Measurements from ENCODE around the gene LRRC26. TPM values are rescaled to one million over a fixed set of nuclear protein-coding genes. Genes with fewer than 3 reads are reported as not detected.
A peak's percentile ranks its signal among the peaks of the same experiment; 100 is the strongest.
"Not testable (repeated sequence)": the region's sequence is repeated elsewhere in the genome, so short reads cannot be mapped to it uniquely, and the experiment has no call there.

Gene LRRC26
- total RNA-seq, 6 experiments from 2014 or later, result 0.17 to 0.18 TPM; not detected in 4

DNA sequence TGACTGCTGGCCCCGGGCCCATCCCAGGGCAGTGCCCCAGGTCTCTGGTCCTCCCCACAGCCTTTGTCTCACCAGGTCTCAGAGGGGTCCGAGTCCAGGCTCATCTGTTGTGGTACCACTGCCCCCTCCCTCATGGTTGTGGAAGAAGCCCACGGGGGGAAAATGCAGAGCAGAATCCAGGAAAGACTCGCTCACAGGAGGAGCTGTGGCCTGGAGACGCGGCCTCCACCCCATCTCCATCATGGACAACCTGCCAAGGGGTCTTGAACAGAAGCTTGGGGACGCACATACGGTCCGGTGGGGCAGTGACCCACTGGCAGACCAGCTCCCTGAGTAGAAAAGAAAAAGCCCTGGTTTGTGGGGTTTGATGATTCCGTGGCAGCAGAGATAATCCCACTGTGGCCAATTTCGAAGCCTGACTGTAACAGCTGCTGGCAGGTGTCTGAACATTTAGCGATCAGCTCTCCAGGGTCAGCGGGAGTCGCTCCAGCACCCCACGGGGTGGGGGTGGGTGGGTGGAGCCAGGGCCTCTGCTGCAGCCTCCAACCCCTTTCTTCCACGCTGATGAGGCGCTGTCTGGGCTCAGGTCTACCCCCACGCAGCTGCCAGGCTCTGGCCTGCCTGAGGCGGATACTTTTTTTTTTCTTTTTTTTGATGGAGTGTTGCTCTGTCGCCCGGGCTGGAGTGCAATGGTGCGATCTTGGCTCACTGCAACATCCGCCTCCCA, 32.8 kb downstream of the LRRC26 start:
- Histone ChIP-seq H3K9me3 (no peaks in the 10 kb centered on the region), H3K4me3 (no peak overlapping the region), H3K27me3 (peaks cover 0 to 10% of the 10 kb centered on the region in 2 donors), H3K27ac (no peak overlapping the region), H3K36me3 (no peaks in the 10 kb centered on the region), H3K4me1 (no peaks in the 10 kb centered on the region)
- no peak for TF ChIP-seq POLR2A (IDR thresholded peaks at IDR 0.05)
- TF ChIP-seq, protein P1, sequence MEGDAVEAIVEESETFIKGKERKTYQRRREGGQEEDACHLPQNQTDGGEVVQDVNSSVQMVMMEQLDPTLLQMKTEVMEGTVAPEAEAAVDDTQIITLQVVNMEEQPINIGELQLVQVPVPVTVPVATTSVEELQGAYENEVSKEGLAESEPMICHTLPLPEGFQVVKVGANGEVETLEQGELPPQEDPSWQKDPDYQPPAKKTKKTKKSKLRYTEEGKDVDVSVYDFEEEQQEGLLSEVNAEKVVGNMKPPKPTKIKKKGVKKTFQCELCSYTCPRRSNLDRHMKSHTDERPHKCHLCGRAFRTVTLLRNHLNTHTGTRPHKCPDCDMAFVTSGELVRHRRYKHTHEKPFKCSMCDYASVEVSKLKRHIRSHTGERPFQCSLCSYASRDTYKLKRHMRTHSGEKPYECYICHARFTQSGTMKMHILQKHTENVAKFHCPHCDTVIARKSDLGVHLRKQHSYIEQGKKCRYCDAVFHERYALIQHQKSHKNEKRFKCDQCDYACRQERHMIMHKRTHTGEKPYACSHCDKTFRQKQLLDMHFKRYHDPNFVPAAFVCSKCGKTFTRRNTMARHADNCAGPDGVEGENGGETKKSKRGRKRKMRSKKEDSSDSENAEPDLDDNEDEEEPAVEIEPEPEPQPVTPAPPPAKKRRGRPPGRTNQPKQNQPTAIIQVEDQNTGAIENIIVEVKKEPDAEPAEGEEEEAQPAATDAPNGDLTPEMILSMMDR (IDR thresholded peaks at IDR 0.05), result no peak
- WGBS (ENCODE audit: insufficient coverage, low coverage, low lambda C conversion rate, missing lambda C conversion rate), result 68% methylated on average over 11 of the region's 23 CpGs
- no peak for ATAC-seq
- intact Hi-C loops (cut with DNase I), result no loop called here
- DNase-seq, result no peak

DNA sequence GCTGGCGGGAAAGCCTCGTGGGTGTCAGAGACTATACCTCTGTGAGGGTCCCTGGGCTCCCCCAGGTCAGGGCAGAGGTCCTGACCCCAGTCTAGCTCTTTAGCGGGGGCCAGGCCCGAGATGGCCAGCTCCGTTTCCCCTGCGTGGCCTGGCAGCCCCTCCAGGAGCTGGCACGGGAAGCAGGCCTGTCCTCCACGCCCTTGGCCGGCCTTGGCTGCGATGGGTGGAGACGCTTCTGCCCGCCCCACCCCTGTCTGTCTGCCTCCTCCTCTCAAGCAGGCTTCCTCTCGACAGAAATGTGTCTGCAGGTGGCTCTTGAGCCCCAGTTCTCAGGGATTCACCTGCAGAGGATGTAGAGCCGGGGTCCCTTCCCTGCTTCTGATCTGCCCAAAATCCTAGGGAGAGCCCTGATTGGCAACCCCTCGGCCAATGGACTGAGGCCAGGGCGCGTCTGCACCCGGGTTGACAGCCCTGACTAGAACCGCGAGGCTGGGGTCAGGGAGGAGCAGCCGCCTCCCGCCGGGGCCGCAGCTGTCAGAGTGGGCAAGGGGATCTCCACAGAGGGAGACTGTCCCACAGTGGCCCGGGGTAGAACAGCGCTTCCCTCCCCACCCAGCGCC, 33.5 kb downstream of the LRRC26 start:
- intact Hi-C loops (cut with DNase I), result no loop called here
- Histone ChIP-seq H3K4me3 (no peak overlapping the region), H3K27me3 (peaks cover 0 to 10% of the 10 kb centered on the region in 2 donors), H3K9me3 (no peaks in the 10 kb centered on the region), H3K27ac (no peak overlapping the region), H3K4me1 (no peaks in the 10 kb centered on the region), H3K36me3 (no peaks in the 10 kb centered on the region)
- DNase-seq (no peak), ATAC-seq (no peak)
- TF ChIP-seq, protein P1 (IDR thresholded peaks at IDR 0.05), result no peak
- TF ChIP-seq POLR2A (IDR thresholded peaks at IDR 0.05), result no peak
- 0% methylated on average over 2 of the region's 27 CpGs for WGBS (ENCODE audit: insufficient coverage, low coverage, low lambda C conversion rate, missing lambda C conversion rate)

DNA sequence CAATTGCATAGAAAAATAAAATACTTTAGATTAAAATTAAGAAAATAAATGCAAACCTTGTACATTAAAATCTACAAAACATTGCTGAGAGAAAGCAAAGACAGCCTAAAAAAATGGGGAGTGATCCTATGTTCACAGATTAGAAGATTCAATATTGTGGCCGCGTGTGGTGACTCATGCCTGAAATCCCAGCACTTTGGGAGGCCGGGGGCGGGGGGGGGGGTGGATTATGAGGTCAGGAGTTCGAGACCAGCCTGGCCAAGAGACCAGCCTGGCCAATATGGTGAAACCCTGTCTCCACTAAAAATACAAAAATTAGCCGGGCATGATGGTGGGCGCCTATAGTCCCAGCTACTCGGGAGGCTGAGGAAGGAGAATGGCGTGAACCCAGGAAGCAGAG, 34.7 kb downstream of the LRRC26 start:
- H3K4me3 ChIP-seq; H3K27me3 ChIP-seq; H3K36me3 ChIP-seq; DNase-seq; H3K27ac ChIP-seq; ATAC-seq; H3K4me1 ChIP-seq; intact Hi-C loops (cut with DNase I); H3K9me3 ChIP-seq: not testable (repeated sequence)
- 64% methylated on average over 9 of the region's 9 CpGs for WGBS (ENCODE audit: insufficient coverage, low coverage, low lambda C conversion rate, missing lambda C conversion rate)

DNA sequence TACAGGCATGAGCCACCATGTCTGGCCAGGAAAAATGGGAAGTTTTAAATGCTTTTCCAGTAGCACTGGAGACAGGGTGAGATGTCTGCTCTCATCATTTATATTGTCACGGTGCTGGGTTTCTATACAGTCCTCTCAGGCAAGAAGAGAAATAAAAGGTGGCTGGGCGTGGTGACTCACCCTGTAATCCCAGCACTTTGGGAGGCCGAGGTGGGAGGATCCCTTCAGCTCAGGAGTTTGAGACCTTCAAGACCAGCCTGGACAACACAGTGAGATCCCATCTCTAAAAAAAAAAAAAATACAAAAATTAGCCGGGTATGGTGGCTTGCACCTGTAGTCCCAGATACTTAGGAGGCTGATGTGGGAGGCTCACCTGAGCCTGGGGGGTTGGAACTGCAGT, 35.7 kb downstream of the LRRC26 start:
- ATAC-seq, result no peak
- intact Hi-C loops (cut with DNase I), result no loop called here
- H3K27me3 ChIP-seq, result peaks cover 0 to 10% of the 10 kb centered on the region in 2 donors
- no peaks in the 10 kb centered on the region for H3K36me3 ChIP-seq
- H3K27ac ChIP-seq, result no peak overlapping the region
- H3K4me1 ChIP-seq, result no peaks in the 10 kb centered on the region
- 65% methylated on average over 4 of the region's 4 CpGs for WGBS (ENCODE audit: insufficient coverage, low coverage, low lambda C conversion rate, missing lambda C conversion rate)
- no peak overlapping the region for H3K4me3 ChIP-seq
- no peak for DNase-seq
- H3K9me3 ChIP-seq, result no peaks in the 10 kb centered on the region
- TF ChIP-seq, protein P1 (IDR thresholded peaks at IDR 0.05), result no peak
- TF ChIP-seq POLR2A (IDR thresholded peaks at IDR 0.05), result no peak

DNA sequence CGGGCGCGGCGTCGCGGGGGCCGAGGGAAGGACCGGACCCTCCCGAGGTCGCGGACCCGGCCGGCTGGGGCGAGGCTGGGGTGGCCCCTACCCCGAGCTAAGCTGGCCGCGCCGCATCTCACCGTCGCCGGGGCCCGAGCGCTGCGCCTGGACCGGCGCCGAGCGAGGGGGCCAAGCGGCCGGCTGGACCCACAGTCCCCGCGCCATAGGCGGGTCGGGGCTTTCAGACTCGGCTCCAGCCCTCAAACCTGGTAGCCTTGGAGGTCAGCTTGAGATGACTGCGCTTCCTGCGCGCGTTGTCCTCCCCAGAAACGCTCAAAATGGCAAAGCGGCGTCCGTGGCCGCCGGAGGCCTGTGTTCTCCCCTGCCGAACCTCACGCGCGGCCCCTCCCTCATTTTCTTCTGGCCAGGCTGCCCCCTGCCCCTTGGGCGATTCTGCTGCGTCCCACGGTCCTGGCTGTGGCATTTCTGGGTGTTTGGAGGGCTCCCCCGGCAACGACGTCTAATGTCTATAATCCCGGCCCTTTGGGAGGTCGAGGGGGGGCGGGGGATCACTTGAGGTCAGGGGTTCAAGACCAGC, 39.6 kb downstream of the LRRC26 start:
- Histone ChIP-seq H3K36me3 (no peaks in the 10 kb centered on the region), H3K9me3 (no peaks in the 10 kb centered on the region), H3K4me3 (peak overlapping the region; percentile 72 to 87 (median 82)), H3K27me3 (no peaks in the 10 kb centered on the region), H3K4me1 (peaks cover 0 to 15% (median 4%) of the 10 kb centered on the region in 4 donors), H3K27ac (peak overlapping the region in 1 of 3 donors; percentile 37)
- intact Hi-C loops (cut with DNase I), result no loop called here
- TF ChIP-seq POLR2A (IDR thresholded peaks at IDR 0.05), result no peak
- TF ChIP-seq, protein P1 (IDR thresholded peaks at IDR 0.05), result no peak
- ATAC-seq, result no peak
- 8% methylated on average over 15 of the region's 58 CpGs for WGBS (ENCODE audit: insufficient coverage, low coverage, low lambda C conversion rate, missing lambda C conversion rate)
- no peak for DNase-seq

Measured in right lobe of liver (tissue), 6 donors.